Gastrocnemius medialis (tissue), 4 donors: ENCODE results near the gene LSM11.

Source experiments
- CTCF ChIP-seq, 5 experiments: fragments of 450-650 bp in 3 of 5; fragments of 200-600 bp in 2 of 5; sonication (generic) in 2 of 5; IDR thresholded peaks in 4 of 5; conservative IDR thresholded peaks in 1 of 5; 1 replicate in 4 of 5; 2 replicates in 1 of 5; pipeline ENCODE4 v1.5.1; 2016 to 2019; ENCODE audit warnings: antibody characterized with exemption in 5 of 5, mild to moderate bottlenecking in 3 of 5, moderate library complexity in 3 of 5
- POLR2A ChIP-seq, 2 donors: fragments of 450-650 bp; IDR thresholded peaks; one replicate each; pipeline ENCODE4 v1.6.1; 2017; ENCODE audit warnings: antibody characterized with exemption in 2 of 2, mild to moderate bottlenecking in 2 of 2, moderate library complexity in 2 of 2

GRCh38 chr5:157714596-157714864 is 29.0 kb upstream of the LSM11 start:
- TF ChIP-seq CTCF (IDR thresholded peaks at IDR 0.05 in 4 of 5, conservative IDR thresholded peaks at IDR 0.05 in 1 of 5) (no peak), POLR2A (IDR thresholded peaks at IDR 0.05) (no peak)
